OCI-LY3 (cell line): ENCODE measurements around the gene BRD4.

Source experiments
- H2AFZ ChIP-seq: fragments of 200-600, 300-600 bp; shearing (Covaris generic); 2 replicates; pipeline ENCODE4 v1.6.0; 2014; ENCODE audit warnings: antibody characterized with exemption, low read depth, low read length
- H3K27ac ChIP-seq: fragments of 200-600, 300-600 bp; sonication (generic); 2 replicates; pipeline ENCODE4 v1.5.1; 2014; ENCODE audit warnings: mild to moderate bottlenecking, low read length, moderate library complexity, mixed read lengths
- H3K27me3 ChIP-seq: fragments of 200-600, 300-600 bp; sonication (generic); 2 replicates; pipeline ENCODE4 v1.6.1; 2014; ENCODE audit warnings: low read depth, low read length, mixed read lengths
- H3K36me3 ChIP-seq: fragments of 200-600, 300-600 bp; sonication (generic); replicated peaks from 2 replicates; pipeline ENCODE3; 2014; ENCODE audit warnings: low read depth, low read length, mixed read lengths
- H3K4me1 ChIP-seq: fragments of 300-600, 200-600 bp; sonication (generic); 2 replicates; pipeline ENCODE4 v1.6.1; 2014; ENCODE audit warnings: low read length, mixed read lengths
- H3K4me2 ChIP-seq: fragments of 200-600, 300-600 bp; sonication (generic); 2 replicates; pipeline ENCODE4 v1.6.1; 2014; ENCODE audit warnings: low read length, mixed read lengths
- H3K4me3 ChIP-seq: fragments of 300-600, 200-600 bp; sonication (generic); 2 replicates; pipeline ENCODE4 v1.5.1; 2014; ENCODE audit warnings: antibody characterized with exemption, mild to moderate bottlenecking, low read length, moderate library complexity
- H3K79me2 ChIP-seq: fragments of 300-600, 200-600 bp; shearing (Covaris generic); 2 replicates; pipeline ENCODE4 v1.6.1; 2014; ENCODE audit warnings: mild to moderate bottlenecking, low read length, mixed read lengths
- H3K9ac ChIP-seq: fragments of 300-600, 200-600 bp; shearing (Covaris generic); 2 replicates; pipeline ENCODE4 v1.6.0; 2014; ENCODE audit warnings: mild to moderate bottlenecking, low read length, moderate library complexity
- H3K9me3 ChIP-seq: fragments of 200-600, 300-600 bp; shearing (Covaris generic); 2 replicates; pipeline ENCODE4 v1.6.1; 2014; ENCODE audit warnings: low read length, mixed read lengths; ENCODE audit not compliant: insufficient read depth
- H4K20me1 ChIP-seq: fragments of 200-600, 300-600 bp; sonication (generic); 2 replicates; pipeline ENCODE4 v1.6.1; 2016; ENCODE audit warnings: low read length, mixed read lengths; ENCODE audit not compliant: insufficient read depth
- CTCF ChIP-seq: fragments of 200-600, 300-600 bp; sonication (generic); IDR thresholded peaks from 2 replicates; pipeline ENCODE4 v1.5.1; 2014; ENCODE audit warnings: antibody characterized with exemption, low read length, low read depth
- EZH2phosphoT487 ChIP-seq: fragments of 200-600 bp; shearing (Covaris generic); IDR thresholded peaks from 2 replicates; pipeline ENCODE4 v1.6.1; 2018; ENCODE audit warnings: antibody characterized with exemption, mixed run types, low read depth

Gene BRD4

GRCh38 chr19:15195371-15196334 lies 136.7 kb downstream of the BRD4 start:
- no peaks in the 10 kb centered on the region for H3K79me2 ChIP-seq
- H4K20me1 ChIP-seq = no peaks in the 10 kb centered on the region
- no peaks in the 10 kb centered on the region for H3K36me3 ChIP-seq
- no peaks in the 10 kb centered on the region for H3K9me3 ChIP-seq
- H3K4me3 ChIP-seq = no peak overlapping the region
- no peak overlapping the region for H3K9ac ChIP-seq
- H3K27ac ChIP-seq = no peak overlapping the region
- H2AFZ ChIP-seq = no peak overlapping the region
- TF ChIP-seq CTCF (no peak), EZH2phosphoT487 (no peak)
- no peaks in the 10 kb centered on the region for H3K27me3 ChIP-seq
- H3K4me1 ChIP-seq = no peaks in the 10 kb centered on the region
- H3K4me2 ChIP-seq = no peak overlapping the region

GRCh38 chr19:15194938-15195337 lies 137.4 kb downstream of the BRD4 start:
- Histone ChIP-seq H4K20me1 (no peaks in the 10 kb centered on the region), H3K36me3 (no peaks in the 10 kb centered on the region), H3K9me3 (no peaks in the 10 kb centered on the region), H2AFZ (no peak overlapping the region), H3K79me2 (no peaks in the 10 kb centered on the region), H3K4me1 (no peaks in the 10 kb centered on the region), H3K27me3 (no peaks in the 10 kb centered on the region), H3K4me2 (no peak overlapping the region), H3K27ac (no peak overlapping the region), H3K9ac (no peak overlapping the region), H3K4me3 (no peak overlapping the region)
- no peak for TF ChIP-seq CTCF
- TF ChIP-seq EZH2phosphoT487 = no peak

GRCh38 chr19:15191982-15192381 lies 140.4 kb downstream of the BRD4 start:
- Histone ChIP-seq H3K4me2 (no peak overlapping the region), H3K9ac (no peak overlapping the region), H3K4me1 (no peaks in the 10 kb centered on the region), H3K36me3 (no peaks in the 10 kb centered on the region), H2AFZ (no peak overlapping the region), H4K20me1 (no peaks in the 10 kb centered on the region), H3K27me3 (no peaks in the 10 kb centered on the region), H3K9me3 (no peaks in the 10 kb centered on the region), H3K4me3 (no peak overlapping the region), H3K79me2 (no peaks in the 10 kb centered on the region), H3K27ac (no peak overlapping the region)
- TF ChIP-seq EZH2phosphoT487 = no peak
- no peak for TF ChIP-seq CTCF

GRCh38 chr19:15191514-15191913 lies 140.8 kb downstream of the BRD4 start:
- no peak overlapping the region for H2AFZ ChIP-seq
- H3K36me3 ChIP-seq = no peaks in the 10 kb centered on the region
- H3K27me3 ChIP-seq = no peaks in the 10 kb centered on the region
- H3K79me2 ChIP-seq = no peaks in the 10 kb centered on the region
- H3K9me3 ChIP-seq = no peaks in the 10 kb centered on the region
- H3K4me1 ChIP-seq = no peaks in the 10 kb centered on the region
- no peak overlapping the region for H3K4me3 ChIP-seq
- H4K20me1 ChIP-seq = no peaks in the 10 kb centered on the region
- H3K9ac ChIP-seq = no peak overlapping the region
- no peak overlapping the region for H3K27ac ChIP-seq
- TF ChIP-seq EZH2phosphoT487 (no peak), CTCF (no peak)
- H3K4me2 ChIP-seq = no peak overlapping the region
